ENCODE data around the gene WWOX. TPM values are rescaled to one million over a fixed set of nuclear protein-coding genes. Genes with fewer than 3 reads are reported as not detected.

Gene WWOX
- total RNA-seq, 1 donor from 2014 or later, result 106 TPM

GRCh38 chr16:78416400-78416799 lies 316.9 kb downstream of the WWOX start:
- intact Hi-C loops (cut with DNase I), result no loop called here
- Histone ChIP-seq H3K4me3 (no peak overlapping the region), H3K4me1 (no peaks in the 10 kb centered on the region), H3K9me3 (peaks cover 0 to 3% of the 10 kb centered on the region in 2 donors), H3K27me3 (no peaks in the 10 kb centered on the region), H3K36me3 (no peaks in the 10 kb centered on the region), H3K27ac (no peak overlapping the region)
- no peak for TF ChIP-seq CTCF (IDR thresholded peaks at IDR 0.05)
- no peak for DNase-seq (ENCODE audit: low spot score in 2 of 2)

GRCh38 chr16:78421181-78421708 lies 321.8 kb downstream of the WWOX start:
- H3K36me3 ChIP-seq, result peaks cover 0 to 1% of the 10 kb centered on the region in 2 donors
- TF ChIP-seq CTCF (IDR thresholded peaks at IDR 0.05), result no peak
- H3K4me1 ChIP-seq, result no peaks in the 10 kb centered on the region
- H3K27me3 ChIP-seq, result no peaks in the 10 kb centered on the region
- no peaks in the 10 kb centered on the region for H3K9me3 ChIP-seq
- no peak overlapping the region for H3K27ac ChIP-seq
- H3K4me3 ChIP-seq, result no peak overlapping the region
- intact Hi-C loops (cut with DNase I), result no loop called here
- DNase-seq (ENCODE audit: low spot score in 2 of 2), result no peak

- Histone ChIP-seq H3K36me3 (peaks cover 0 to 4% of the 10 kb centered on the region in 2 donors), H3K4me3 (no peak overlapping the region), H3K27me3 (no peaks in the 10 kb centered on the region), H3K27ac (no peak overlapping the region), H3K9me3 (no peaks in the 10 kb centered on the region), H3K4me1 (no peaks in the 10 kb centered on the region)
- TF ChIP-seq CTCF (IDR thresholded peaks at IDR 0.05), result no peak
- no peak for DNase-seq (ENCODE audit: low spot score in 2 of 2)
- intact Hi-C loops (cut with DNase I), result no loop called here
These were observed 325.8 kb downstream of the WWOX start for GRCh38 chr16:78425281-78425680.

GRCh38 chr16:78425891-78426510 lies 326.5 kb downstream of the WWOX start:
- no peaks in the 10 kb centered on the region for H3K27me3 ChIP-seq
- H3K36me3 ChIP-seq, result peaks cover 0 to 4% of the 10 kb centered on the region in 2 donors
- no peak for DNase-seq (ENCODE audit: low spot score in 2 of 2)
- no peak for TF ChIP-seq CTCF (IDR thresholded peaks at IDR 0.05)
- intact Hi-C loops (cut with DNase I), result no loop called here
- H3K27ac ChIP-seq, result no peak overlapping the region
- H3K4me1 ChIP-seq, result no peaks in the 10 kb centered on the region
- no peaks in the 10 kb centered on the region for H3K9me3 ChIP-seq
- no peak overlapping the region for H3K4me3 ChIP-seq

GRCh38 chr16:78428193-78428592 lies 328.7 kb downstream of the WWOX start:
- intact Hi-C loops (cut with DNase I), result no loop called here
- peaks cover 0 to 10% of the 10 kb centered on the region in 2 donors for H3K36me3 ChIP-seq
- DNase-seq (ENCODE audit: low spot score in 2 of 2), result no peak
- H3K27me3 ChIP-seq, result no peaks in the 10 kb centered on the region
- no peak overlapping the region for H3K4me3 ChIP-seq
- H3K27ac ChIP-seq, result no peak overlapping the region
- H3K9me3 ChIP-seq, result no peaks in the 10 kb centered on the region
- TF ChIP-seq CTCF (IDR thresholded peaks at IDR 0.05), result no peak
- no peaks in the 10 kb centered on the region for H3K4me1 ChIP-seq
